ENCODE data around the gene GPR87. TPM values are rescaled to one million over a fixed set of nuclear protein-coding genes. Genes with fewer than 3 reads are reported as not detected.

Gene GPR87
- polyA plus RNA-seq, 1 donor (not counting 4 experiments of a cell fraction or from before 2014, with no cell fraction given): 109 TPM

DNA sequence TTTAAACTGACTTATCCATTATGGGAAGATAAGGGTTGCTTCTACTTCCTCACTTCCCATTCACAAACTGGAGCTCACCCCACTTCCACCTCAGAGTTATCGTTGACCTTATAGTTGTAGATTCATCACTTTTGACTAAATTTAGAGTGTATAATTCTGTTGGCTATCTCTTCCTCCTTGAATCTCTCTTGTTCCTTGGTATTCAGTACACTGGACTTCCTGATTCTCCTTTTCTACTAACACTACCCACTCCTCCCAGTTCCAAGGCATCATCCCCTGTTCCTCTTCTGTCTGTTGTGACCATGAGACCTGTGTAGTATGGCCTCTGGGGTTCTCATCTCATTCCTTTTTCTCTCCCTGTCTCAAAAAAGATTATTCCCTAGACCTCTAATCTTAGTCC, 5.9 kb upstream of the GPR87 start:
- Histone ChIP-seq H3K27me3 (ENCODE audit: control insufficient read depth, extremely low read depth, insufficient read depth, low read length) (no peaks in the 10 kb centered on the region), H3K36me3 (ENCODE audit: control insufficient read depth in 2 of 2, extremely low read depth in 1 of 2, insufficient read depth in 2 of 2, low read length in 2 of 2) (no peaks in the 10 kb centered on the region), H3K9me1 (ENCODE audit: control insufficient read depth, extremely low read depth, insufficient read depth, low read length) (no peaks in the 10 kb centered on the region), H3K4me1 (ENCODE audit: control insufficient read depth, extremely low read depth, insufficient read depth, low read length) (peaks cover 34% of the 10 kb centered on the region), H3K4me3 (ENCODE audit: control insufficient read depth in 2 of 3, extremely low read depth in 1 of 3, insufficient read depth in 2 of 3, low read depth in 1 of 3, low read length in 3 of 3) (no peak overlapping the region), H4K20me1 (ENCODE audit: control insufficient read depth, extremely low read depth, insufficient read depth, low read length) (no peaks in the 10 kb centered on the region), H3K27ac (ENCODE audit: control insufficient read depth, insufficient read depth, low read length) (no peak overlapping the region), H3K79me2 (ENCODE audit: control insufficient read depth, insufficient read depth, low read length) (no peaks in the 10 kb centered on the region), H3K9me3 (ENCODE audit: control insufficient read depth, low read depth, low read length) (no peaks in the 10 kb centered on the region), H3K4me2 (ENCODE audit: control insufficient read depth, extremely low read depth, insufficient read depth, low read depth, low read length) (no peak overlapping the region), H2AFZ (ENCODE audit: control insufficient read depth, low read length) (no peak overlapping the region), H3K9ac (ENCODE audit: control insufficient read depth, extremely low read depth, insufficient read depth, low read length) (no peak overlapping the region)
- dilution Hi-C loops (cut with MboI; ENCODE audit: extremely low pct_ligation_motif_present, low sequenced_read_pairs): no loop called here
- TF ChIP-seq, protein P1, sequence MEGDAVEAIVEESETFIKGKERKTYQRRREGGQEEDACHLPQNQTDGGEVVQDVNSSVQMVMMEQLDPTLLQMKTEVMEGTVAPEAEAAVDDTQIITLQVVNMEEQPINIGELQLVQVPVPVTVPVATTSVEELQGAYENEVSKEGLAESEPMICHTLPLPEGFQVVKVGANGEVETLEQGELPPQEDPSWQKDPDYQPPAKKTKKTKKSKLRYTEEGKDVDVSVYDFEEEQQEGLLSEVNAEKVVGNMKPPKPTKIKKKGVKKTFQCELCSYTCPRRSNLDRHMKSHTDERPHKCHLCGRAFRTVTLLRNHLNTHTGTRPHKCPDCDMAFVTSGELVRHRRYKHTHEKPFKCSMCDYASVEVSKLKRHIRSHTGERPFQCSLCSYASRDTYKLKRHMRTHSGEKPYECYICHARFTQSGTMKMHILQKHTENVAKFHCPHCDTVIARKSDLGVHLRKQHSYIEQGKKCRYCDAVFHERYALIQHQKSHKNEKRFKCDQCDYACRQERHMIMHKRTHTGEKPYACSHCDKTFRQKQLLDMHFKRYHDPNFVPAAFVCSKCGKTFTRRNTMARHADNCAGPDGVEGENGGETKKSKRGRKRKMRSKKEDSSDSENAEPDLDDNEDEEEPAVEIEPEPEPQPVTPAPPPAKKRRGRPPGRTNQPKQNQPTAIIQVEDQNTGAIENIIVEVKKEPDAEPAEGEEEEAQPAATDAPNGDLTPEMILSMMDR (optimal IDR thresholded peaks at IDR 0.05 in 1 of 3, IDR thresholded peaks at IDR 0.05 in 1 of 3, conservative IDR thresholded peaks at IDR 0.05 in 1 of 3; ENCODE audit: extremely low read depth in 1 of 3, insufficient read depth in 2 of 3, low read length in 3 of 3): no peak
- TF ChIP-seq EZH2 (IDR thresholded peaks at IDR 0.05; ENCODE audit: low read length): no peak
- DNase-seq (ENCODE audit: low read depth, low spot score): no peak
- FAIRE-seq: no peak

DNA sequence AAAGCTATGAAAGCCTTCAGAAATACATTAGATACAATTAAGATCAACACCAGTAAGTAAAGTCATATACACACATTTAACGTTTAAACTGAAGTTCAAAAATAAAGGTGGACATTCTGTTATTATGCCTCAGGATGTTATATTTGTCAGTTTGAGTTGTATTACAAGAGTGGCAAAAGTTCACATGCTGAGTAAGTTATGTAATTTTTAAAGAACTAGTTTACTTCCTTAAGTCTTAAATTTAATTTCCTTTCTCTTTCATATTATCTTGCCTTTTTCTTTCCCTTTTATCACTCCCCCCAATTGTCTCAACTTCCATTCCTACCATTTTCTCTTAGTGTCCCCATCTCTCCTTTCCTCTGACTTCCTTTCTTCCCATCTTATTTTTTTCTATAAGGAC, 4.9 kb upstream of the GPR87 start:
- DNase-seq (ENCODE audit: low read depth, low spot score): no peak
- Histone ChIP-seq H3K9me1 (ENCODE audit: control insufficient read depth, extremely low read depth, insufficient read depth, low read length) (no peaks in the 10 kb centered on the region), H3K4me1 (ENCODE audit: control insufficient read depth, extremely low read depth, insufficient read depth, low read length) (peaks cover 37% of the 10 kb centered on the region), H3K9ac (ENCODE audit: control insufficient read depth, extremely low read depth, insufficient read depth, low read length) (no peak overlapping the region), H3K4me3 (ENCODE audit: control insufficient read depth in 2 of 3, extremely low read depth in 1 of 3, insufficient read depth in 2 of 3, low read depth in 1 of 3, low read length in 3 of 3) (no peak overlapping the region), H3K4me2 (ENCODE audit: control insufficient read depth, extremely low read depth, insufficient read depth, low read depth, low read length) (no peak overlapping the region), H3K27me3 (ENCODE audit: control insufficient read depth, extremely low read depth, insufficient read depth, low read length) (no peaks in the 10 kb centered on the region), H3K9me3 (ENCODE audit: control insufficient read depth, low read depth, low read length) (no peaks in the 10 kb centered on the region), H3K27ac (ENCODE audit: control insufficient read depth, insufficient read depth, low read length) (no peak overlapping the region), H3K79me2 (ENCODE audit: control insufficient read depth, insufficient read depth, low read length) (peaks cover under 1% of the 10 kb centered on the region), H2AFZ (ENCODE audit: control insufficient read depth, low read length) (no peak overlapping the region), H3K36me3 (ENCODE audit: control insufficient read depth in 2 of 2, extremely low read depth in 1 of 2, insufficient read depth in 2 of 2, low read length in 2 of 2) (no peaks in the 10 kb centered on the region), H4K20me1 (ENCODE audit: control insufficient read depth, extremely low read depth, insufficient read depth, low read length) (no peaks in the 10 kb centered on the region)
- dilution Hi-C loops (cut with MboI; ENCODE audit: extremely low pct_ligation_motif_present, low sequenced_read_pairs): no loop called here
- no peak for FAIRE-seq
- TF ChIP-seq EZH2 (IDR thresholded peaks at IDR 0.05; ENCODE audit: low read length): no peak
- TF ChIP-seq, protein P1 (optimal IDR thresholded peaks at IDR 0.05 in 1 of 3, IDR thresholded peaks at IDR 0.05 in 1 of 3, conservative IDR thresholded peaks at IDR 0.05 in 1 of 3; ENCODE audit: extremely low read depth in 1 of 3, insufficient read depth in 2 of 3, low read length in 3 of 3): no peak

Data from keratinocyte (primary cell).